GM23338 (cell line): ENCODE results near the gene ZNF761. TPM values are rescaled to one million over a fixed set of nuclear protein-coding genes. Genes with fewer than 3 reads are reported as not detected.
"Not testable (repeated sequence)": the region's sequence is repeated elsewhere in the genome, so short reads cannot be mapped to it uniquely, and the experiment has no call there.

Experiments
- ATAC-seq: fragments of 200-7000 bp; cut with Tn5 transposase; 3 replicates; pipeline ENCODE4 v1.9.1; 2020
- DNase-seq: peaks from one replicate; pipeline ENCODE4 v3.0.0-alpha.2; 2015; ENCODE audit warnings: low spot score
- H2AFZ ChIP-seq: fragments of 200-600 bp; sonication (generic); 2 replicates; pipeline ENCODE4 v1.8.0; 2016; ENCODE audit warnings: antibody characterized with exemption, mild to moderate bottlenecking, moderate library complexity
- H3F3A ChIP-seq: fragments of 200-600 bp; sonication (generic); replicated peaks from 2 replicates; pipeline ENCODE4 v1.8.0; 2017; ENCODE audit warnings: antibody characterized with exemption, mixed run types, low read depth
- H3K27ac ChIP-seq: fragments of 200-600 bp; sonication (generic); 2 replicates; pipeline ENCODE4 v1.6.1; 2016; ENCODE audit warnings: low read depth
- H3K27me3 ChIP-seq: fragments of 200-600 bp; sonication (generic); 2 replicates; pipeline ENCODE4 v1.8.0; 2016; ENCODE audit warnings: mild to moderate bottlenecking, mixed run types, moderate library complexity; ENCODE audit not compliant: insufficient read depth
- H3K36me3 ChIP-seq: fragments of 200-600 bp; sonication (generic); 2 replicates; pipeline ENCODE4 v1.8.0; 2016; ENCODE audit warnings: mild to moderate bottlenecking; ENCODE audit not compliant: insufficient read depth
- H3K4me1 ChIP-seq: fragments of 200-600 bp; sonication (generic); 2 replicates; pipeline ENCODE4 v1.8.0; 2016; ENCODE audit warnings: mild to moderate bottlenecking, moderate library complexity; ENCODE audit not compliant: insufficient read depth
- H3K4me2 ChIP-seq: fragments of 200-600 bp; sonication (generic); 2 replicates; pipeline ENCODE4 v1.7.1; 2017; ENCODE audit warnings: mixed run types
- H3K4me3 ChIP-seq: fragments of 200-600 bp; sonication (generic); 2 replicates; pipeline ENCODE4 v1.6.1; 2016; ENCODE audit warnings: mixed run types
- H3K79me2 ChIP-seq: fragments of 200-600 bp; sonication (generic); replicated peaks from 2 replicates; pipeline ENCODE4 v1.8.0; 2017; ENCODE audit warnings: mild to moderate bottlenecking; ENCODE audit not compliant: insufficient read depth
- H3K9me2 ChIP-seq: fragments of 200-600 bp; sonication (generic); 2 replicates; pipeline ENCODE4 v1.8.0; 2017; ENCODE audit not compliant: insufficient read depth
- H4K20me1 ChIP-seq: fragments of 200-600 bp; sonication (generic); replicated peaks from 2 replicates; pipeline ENCODE4 v1.8.0; 2017; ENCODE audit warnings: mild to moderate bottlenecking; ENCODE audit not compliant: insufficient read depth
- H3K27ac Mint-ChIP-seq: 2 replicates; pipeline ENCODE4 v1.8.0; 2020; ENCODE audit warnings: inconsistent platforms, mild to moderate bottlenecking, moderate library complexity, mixed read lengths
- H3K27me3 Mint-ChIP-seq: 3 replicates; pipeline ENCODE4 v1.8.0; 2022; ENCODE audit warnings: low read depth, mild to moderate bottlenecking, moderate library complexity, mixed read lengths, inconsistent platforms; ENCODE audit not compliant: insufficient read depth, poor library complexity
- H3K36me3 Mint-ChIP-seq: 3 replicates; pipeline ENCODE4 v1.8.0; 2021; ENCODE audit warnings: low read depth, mild to moderate bottlenecking, inconsistent platforms, moderate library complexity, mixed read lengths
- H3K4me1 Mint-ChIP-seq: 3 replicates; pipeline ENCODE4 v1.8.0; 2020; ENCODE audit warnings: mild to moderate bottlenecking, inconsistent platforms, mixed read lengths
- H3K4me3 Mint-ChIP-seq: 3 replicates; pipeline ENCODE4 v1.8.0; 2021; ENCODE audit warnings: moderate library complexity, mild to moderate bottlenecking, inconsistent platforms, mixed read lengths
- H3K9me3 Mint-ChIP-seq: 3 replicates; pipeline ENCODE4 v1.8.0; 2020; ENCODE audit warnings: moderate library complexity, mild to moderate bottlenecking, inconsistent platforms, mixed read lengths
- CREB1 ChIP-seq: fragments of 250-450 bp; sonication (Bioruptor Pico); IDR thresholded peaks from 2 replicates; pipeline ENCODE4 v1.5.0; 2020; ENCODE audit warnings: low read depth, mild to moderate bottlenecking, moderate library complexity
- EZH2 ChIP-seq: fragments of 200-600 bp; sonication (generic); IDR thresholded peaks from one replicate; pipeline ENCODE4 v1.8.0; 2017; ENCODE audit warnings: antibody characterized with exemption, mild to moderate bottlenecking, low read depth; ENCODE audit not compliant: unreplicated experiment
- NANOG ChIP-seq: IDR thresholded peaks from 2 replicates; pipeline ENCODE4 v1.6.1; 2016; ENCODE audit warnings: antibody characterized with exemption, borderline replicate concordance
- STAT1 ChIP-seq: IDR thresholded peaks from one replicate; pipeline ENCODE4 v1.6.1; 2016; ENCODE audit warnings: antibody characterized with exemption; ENCODE audit not compliant: unreplicated experiment
- ZNF462 ChIP-seq: fragments of 250-450 bp; sonication (Bioruptor Pico); IDR thresholded peaks from 2 replicates; pipeline ENCODE4 v1.5.0; 2020; ENCODE audit warnings: mild to moderate bottlenecking, moderate library complexity
- polyA plus RNA-seq: library from polyadenylated mRNA; unstranded; fragments of >200 nt; fragmentation: Nextera tagmentation; extraction: Ambion mirVana; gene quantifications from 2 replicates; pipeline ENCODE4 v1.2.1, GENCODE V29; 2016
- total RNA-seq: library from RNA; depleted of rRNA; stranded (reverse); fragments of >200 nt; shearing (Covaris generic); gene quantifications from 2 replicates; pipeline ENCODE4 v1.2.3, GENCODE V29; 2014

Gene ZNF761
- total and polyA plus RNA-seq, 2 experiments from 2014 or later, result 17.1 to 40.1 TPM

GRCh38 chr19:53422551-53422950 is 9.2 kb upstream of the ZNF761 start:
- Histone ChIP-seq H3F3A (no peaks in the 10 kb centered on the region), H3K4me2 (peak overlapping the region; percentile 42), H3K4me1 (peaks cover 10% of the 10 kb centered on the region; the same call in 1 of the 2 replicates), H3K27ac (peak overlapping the region; percentile 89), H4K20me1 (no peaks in the 10 kb centered on the region), H3K9me2 (no peaks in the 10 kb centered on the region), H3K36me3 (no peaks in the 10 kb centered on the region), H2AFZ (no peak overlapping the region), H3K27me3 (no peaks in the 10 kb centered on the region), H3K79me2 (no peaks in the 10 kb centered on the region), H3K4me3 (peak overlapping the region; percentile 26; the same call in 1 of the 2 replicates)
- H3K4me1 Mint-ChIP-seq, result peaks cover 15% of the 10 kb centered on the region
- no peaks in the 10 kb centered on the region for H3K36me3 Mint-ChIP-seq
- H3K9me3 Mint-ChIP-seq, result 0 out of 3 replicates have a peak, but pooled peaks cover 1% of the 10 kb centered on the region
- DNase-seq (peak; percentile 35), ATAC-seq (no peak)
- no peak overlapping the region for H3K27ac Mint-ChIP-seq
- H3K27me3 Mint-ChIP-seq, result peaks cover 3% of the 10 kb centered on the region
- TF ChIP-seq NANOG (no peak), CREB1 (CRISPR knock-in tag) (no peak), STAT1 (no peak), ZNF462 (CRISPR knock-in tag) (no peak), EZH2 (no peak)
- peak overlapping the region; percentile 30; the same call in 2 of the 3 replicates for H3K4me3 Mint-ChIP-seq

- not testable (repeated sequence) for H3K27ac ChIP-seq, H3K79me2 ChIP-seq, H3K36me3 Mint-ChIP-seq, H3K9me3 Mint-ChIP-seq, H4K20me1 ChIP-seq, H3K36me3 ChIP-seq, H3K4me3 Mint-ChIP-seq, H3K27me3 ChIP-seq, H2AFZ ChIP-seq, H3F3A ChIP-seq, H3K9me2 ChIP-seq, H3K27ac Mint-ChIP-seq, H3K27me3 Mint-ChIP-seq
- ATAC-seq (peak; percentile 82), DNase-seq (peak; percentile 37)
- Histone ChIP-seq H3K4me1 (peaks cover 10% of the 10 kb centered on the region; the same call in 1 of the 2 replicates), H3K4me3 (0 out of 2 replicates have a peak overlapping the region, but pooled peaks have one; percentile 38), H3K4me2 (peak overlapping the region; percentile 51)
- peaks cover 15% of the 10 kb centered on the region for H3K4me1 Mint-ChIP-seq
These were observed 8.7 kb upstream of the ZNF761 start for GRCh38 chr19:53423074-53423473.
